NCI-H510A (cell line): ENCODE data around the gene PRDM15.

Source experiments
- DNase-seq: peaks from one replicate; lab custom pipeline; 2025; lab: John Stamatoyannopoulos, UW

The PRDM15 gene

DNA sequence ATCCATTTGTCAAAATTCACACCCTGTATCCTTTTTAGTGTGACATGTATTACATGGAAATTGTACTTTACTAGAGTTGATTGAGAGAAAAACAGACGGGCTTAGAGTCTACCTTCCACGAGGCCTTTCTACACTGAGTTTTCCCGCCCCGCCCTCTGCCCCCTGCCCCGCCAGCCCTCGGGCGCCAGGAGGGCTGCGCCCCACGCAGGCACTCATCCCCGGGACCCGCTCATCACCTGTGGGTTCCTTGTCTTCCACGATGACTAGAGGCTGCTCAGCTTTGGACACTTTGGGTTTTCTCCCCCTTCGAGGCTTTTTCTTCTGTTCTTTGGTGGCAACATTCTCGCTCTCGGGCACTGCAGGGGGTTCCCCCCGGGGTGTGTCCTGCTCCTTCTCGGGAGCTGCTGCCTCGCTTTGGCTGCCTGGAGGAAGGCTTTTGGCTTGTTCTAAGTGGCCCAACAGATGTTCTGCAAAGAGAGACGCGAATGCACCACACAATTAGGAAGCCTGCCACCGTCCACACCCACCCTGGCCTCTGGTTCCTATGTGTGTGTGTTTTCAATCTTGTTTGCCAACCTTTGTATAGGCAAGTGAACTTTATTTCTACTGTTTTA, 39.6 kb downstream of the PRDM15 start:
- DNase-seq = no peak

DNA sequence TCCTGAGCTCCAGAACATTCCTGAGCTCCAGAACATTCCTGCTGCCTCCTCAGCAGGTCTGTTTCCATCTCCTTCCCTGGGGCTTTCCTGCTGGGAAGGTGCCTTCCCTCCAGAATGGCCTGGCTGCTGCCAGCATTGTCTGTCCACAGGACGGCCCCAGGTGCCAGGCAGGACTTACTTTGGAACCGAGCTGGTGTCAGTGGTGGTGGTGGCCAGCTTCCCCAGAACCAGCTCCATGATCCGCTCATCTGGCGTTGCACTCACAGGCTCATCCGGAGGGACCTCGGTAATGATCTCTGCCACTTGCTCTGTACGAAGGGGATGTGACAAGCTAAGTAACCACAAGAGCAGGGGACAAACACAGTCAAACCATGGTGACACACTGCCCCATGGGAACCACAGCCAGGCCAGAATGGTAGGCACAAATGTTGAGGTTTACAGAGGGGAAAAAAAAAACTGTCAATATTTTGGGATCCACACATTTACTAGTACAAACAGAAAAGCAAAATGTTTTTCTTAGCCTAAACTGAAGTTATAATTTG, 41.3 kb downstream of the PRDM15 start:
- no peak for DNase-seq

DNA sequence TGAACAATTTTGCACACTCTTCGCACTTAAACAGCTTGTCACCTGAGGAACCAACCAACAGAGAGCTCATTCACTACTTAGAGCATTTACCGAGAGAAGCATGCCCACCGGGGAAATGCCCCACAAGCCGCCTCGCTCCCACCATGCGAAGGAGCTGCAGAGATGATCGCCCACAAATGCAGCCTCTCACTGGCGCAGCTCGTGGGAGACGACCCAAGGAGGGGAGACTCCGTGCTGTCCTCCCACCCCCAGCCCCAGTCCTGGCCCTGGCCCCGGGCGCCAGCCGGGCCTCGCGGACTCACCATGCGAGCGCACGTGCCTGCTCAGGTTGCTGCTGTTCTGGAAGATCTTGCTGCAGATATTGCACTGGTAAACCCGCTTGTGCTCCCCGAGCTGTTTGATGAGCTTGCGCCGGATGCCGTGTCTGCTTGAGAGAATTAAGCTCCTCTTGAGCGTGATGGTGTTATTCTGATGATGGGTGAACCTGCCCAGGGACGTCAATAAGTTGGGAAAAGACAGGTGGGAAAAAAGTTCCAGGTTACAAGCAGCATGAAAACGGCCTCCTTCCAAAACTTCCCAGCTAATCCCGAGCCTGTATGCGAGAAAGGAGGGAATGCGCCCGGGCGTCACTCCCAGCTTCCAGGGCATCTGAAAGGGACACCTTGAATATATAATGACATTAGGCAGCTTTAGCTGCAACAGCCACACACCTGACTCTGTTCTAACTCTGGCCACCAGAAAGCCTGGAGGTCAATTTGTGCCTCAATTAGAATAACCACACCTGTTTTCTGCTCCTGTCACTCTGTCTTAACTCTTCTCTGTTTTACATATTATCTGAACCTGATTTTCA, 42.8 kb downstream of the PRDM15 start:
- no peak for DNase-seq

DNA sequence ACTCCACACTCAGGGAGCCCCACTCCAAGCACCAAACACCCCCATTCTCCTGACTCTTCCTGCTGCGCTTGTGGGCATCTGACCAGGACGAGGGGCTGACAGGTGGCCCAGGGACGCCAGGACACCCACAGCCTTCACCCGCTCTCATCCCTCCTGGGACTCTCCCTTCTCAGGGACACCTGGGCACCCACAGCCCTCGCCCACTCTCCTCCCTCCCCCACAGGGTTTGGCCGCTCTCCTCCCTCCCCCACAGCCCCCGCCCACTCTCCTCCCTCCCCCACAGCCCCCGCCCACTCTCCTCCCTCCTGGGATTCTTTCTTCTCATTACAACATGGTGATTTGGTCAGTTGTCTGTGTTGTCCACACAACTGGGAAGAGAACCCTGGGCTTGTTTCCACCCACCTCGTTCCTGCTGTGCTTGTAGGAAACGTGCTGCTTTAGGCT, 43.4 kb downstream of the PRDM15 start:
- DNase-seq = no peak

DNA sequence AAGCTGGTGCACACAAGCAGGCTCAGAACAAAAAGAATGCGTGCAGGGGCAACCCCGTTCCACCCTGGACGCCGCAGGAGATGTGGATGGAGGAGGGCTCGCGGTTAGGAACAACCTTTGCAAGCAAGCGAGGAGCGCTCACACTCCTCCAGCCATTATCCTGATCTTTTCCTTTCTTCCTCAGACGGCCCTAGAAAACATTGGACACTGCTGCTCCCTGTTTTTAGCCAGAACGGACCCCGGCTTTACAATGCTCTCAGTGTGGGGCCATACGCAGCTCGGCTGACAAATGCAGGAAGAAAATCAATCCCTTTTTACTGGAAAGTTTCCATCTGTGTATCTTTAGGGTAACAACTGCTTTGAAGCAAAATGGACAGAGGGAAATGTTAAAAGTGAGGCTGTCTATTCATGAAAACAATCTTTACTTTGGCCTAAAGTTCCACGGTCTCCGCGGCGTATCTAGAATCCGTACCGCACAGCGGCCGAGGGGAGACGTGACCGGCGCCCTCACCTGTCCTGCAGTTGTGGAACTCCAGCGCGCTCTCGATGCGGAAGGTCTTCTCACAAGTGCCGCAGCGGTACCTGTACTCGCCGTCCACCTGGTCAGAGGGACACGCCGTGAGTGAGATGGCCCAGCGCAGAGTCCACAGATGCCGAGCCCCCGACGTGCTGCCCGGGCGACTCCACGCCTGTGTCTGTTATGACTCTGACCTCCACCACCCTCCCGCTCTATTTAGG, 44.0 kb downstream of the PRDM15 start:
- DNase-seq = no peak

DNA sequence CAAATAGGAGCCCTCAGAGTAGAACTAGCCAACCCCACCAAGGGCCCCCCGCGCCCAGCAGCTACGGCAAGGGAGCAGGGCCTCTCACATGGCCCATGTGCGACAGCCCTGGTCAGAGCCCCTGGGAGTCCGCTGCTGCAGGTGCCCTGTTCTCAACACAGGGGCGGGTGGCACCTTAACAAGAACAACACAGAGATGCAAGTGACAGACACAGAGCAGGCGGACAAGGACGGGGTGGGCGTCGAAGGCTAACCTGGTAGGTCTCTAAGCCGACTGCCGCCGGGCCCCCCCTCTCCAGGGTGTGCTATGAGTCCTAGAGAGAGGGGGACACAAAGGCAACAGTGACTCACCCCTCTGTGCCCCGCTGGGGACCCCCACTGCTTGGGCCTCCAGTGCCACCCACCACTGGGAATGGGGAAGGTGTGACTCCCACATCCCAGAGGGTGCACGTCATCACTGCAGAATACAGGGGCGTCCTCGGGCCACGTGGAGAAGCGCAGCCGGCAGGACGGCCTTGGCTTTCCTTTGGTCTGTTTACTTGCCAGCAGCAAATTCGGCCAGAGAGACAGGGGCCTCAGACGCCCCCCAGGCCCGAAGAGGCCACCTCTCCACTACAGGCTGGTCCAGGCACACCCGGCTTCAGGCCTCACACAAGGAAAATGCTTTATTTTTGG, 44.8 kb downstream of the PRDM15 start:
- no peak for DNase-seq

DNA sequence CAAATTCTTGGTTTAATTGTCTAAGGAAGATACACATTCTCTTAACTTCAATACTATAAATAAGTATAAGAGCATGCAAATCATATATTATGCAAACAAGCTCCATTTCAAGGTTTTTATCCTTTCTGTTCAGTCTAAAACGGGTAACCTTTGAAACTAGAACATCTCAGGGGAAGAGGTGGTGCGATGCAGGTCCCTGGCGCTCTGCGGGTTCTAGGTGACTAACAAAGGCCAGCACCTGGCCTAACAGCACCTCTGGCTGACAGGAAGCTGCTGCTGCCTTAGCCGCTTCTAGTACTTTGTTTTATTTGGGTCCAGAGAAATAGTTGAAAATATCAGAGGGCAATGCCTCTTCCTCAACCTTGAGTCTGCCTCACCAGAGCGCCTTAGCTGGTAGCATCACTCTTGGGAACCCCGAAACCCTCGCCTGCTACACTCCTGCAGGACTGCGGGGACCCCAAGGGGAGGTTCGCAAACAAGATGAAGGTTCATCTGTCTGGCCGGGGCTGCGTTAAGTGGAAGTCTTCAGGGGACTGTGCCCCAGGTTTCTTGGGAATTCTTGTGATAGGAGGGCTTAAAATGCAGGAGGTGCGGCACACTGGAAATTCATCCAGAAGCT, 45.5 kb downstream of the PRDM15 start:
- DNase-seq = no peak

DNA sequence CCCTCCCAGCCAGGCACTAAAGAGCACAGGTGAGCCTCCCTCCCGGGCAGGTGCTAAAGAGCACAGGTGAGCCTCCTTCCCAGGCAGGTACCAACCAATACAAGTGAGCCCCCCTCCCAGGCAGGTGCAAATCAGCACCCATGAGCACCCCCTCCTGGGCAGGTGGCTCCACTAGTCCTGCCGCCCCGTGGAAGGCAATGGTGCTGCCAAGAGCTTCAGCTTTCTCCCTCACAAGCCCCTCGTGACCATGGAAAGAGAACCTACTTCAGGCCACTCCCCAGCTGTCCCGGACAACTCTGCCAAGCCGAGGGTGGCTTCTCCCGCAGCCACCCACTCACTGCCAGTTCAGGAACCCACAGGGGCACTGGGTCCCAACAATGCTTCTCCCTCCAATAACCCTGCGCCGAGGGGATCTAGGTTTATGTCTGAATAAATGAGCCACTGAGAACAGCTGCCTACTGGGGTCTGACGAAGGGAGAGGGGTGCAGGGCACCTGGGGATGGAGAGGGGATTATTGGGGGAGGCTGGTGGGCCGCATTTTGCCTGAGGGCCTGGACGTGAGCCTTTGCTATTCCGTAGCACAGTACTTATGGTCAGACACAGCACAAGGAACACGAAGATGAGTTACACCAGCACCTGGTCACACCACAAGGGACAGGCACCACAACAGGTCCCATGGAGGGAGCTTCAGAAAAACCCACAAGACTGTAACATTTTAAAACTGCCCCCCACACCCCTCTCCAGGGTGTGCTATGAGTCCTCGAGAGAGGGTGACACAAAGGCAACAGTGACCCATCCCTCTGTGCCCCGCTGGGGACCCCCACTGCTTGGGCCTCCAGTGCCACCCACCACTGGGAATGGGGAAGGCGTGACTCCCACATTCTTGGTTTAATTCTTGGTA, 46.3 kb downstream of the PRDM15 start:
- DNase-seq = peak; percentile 78

DNA sequence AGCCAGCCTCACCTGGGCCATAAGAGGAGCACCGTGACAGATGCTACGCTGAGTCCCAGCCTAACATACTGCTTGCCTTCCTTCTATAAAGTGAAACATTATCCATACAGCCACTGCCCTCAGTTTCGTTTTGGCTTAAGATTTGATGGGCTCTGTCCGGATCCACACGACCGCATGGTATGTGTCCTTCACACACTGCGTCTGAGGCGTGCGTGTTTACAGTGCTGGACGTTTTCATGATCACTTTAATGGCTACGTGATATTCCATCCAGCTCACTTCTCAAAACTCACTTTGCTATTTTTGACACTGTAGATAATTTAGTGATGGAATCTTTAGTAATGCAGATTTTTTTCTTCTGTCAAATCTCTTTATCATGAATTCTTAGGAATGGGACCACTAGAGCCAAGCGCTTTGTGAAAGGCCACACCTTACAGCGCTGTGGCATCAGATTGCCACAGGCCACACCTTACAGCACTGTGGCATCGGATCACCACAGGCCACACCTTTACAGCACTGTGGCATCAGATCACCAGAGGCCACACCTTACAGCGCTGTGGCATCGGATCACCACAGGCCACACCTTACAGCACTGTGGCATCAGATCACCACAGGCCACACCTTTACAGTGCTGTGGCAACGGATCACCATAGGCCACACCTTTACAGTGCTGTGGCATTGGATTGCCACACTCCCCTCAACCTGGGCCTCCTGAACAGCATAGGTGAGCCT, 47.1 kb downstream of the PRDM15 start:
- no peak for DNase-seq

DNA sequence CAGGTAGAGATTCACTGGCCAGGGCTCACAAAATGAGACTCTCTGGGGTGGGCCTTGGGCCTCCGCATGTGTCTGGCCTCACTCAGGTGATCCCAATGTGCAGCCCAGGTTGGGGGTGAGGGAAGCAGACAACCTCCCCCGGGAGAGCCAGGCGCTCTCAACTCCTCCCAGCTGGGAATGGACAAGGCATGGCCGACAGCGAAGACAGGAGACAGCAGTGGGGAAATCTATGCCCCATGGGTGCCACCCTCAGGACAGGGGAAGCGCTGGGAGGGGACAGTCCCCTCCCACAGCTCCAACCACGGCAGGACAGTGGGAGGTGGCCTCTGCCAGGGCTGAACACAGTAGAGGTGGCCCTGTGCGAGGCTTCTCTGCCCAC, 47.7 kb downstream of the PRDM15 start:
- DNase-seq = no peak

DNA sequence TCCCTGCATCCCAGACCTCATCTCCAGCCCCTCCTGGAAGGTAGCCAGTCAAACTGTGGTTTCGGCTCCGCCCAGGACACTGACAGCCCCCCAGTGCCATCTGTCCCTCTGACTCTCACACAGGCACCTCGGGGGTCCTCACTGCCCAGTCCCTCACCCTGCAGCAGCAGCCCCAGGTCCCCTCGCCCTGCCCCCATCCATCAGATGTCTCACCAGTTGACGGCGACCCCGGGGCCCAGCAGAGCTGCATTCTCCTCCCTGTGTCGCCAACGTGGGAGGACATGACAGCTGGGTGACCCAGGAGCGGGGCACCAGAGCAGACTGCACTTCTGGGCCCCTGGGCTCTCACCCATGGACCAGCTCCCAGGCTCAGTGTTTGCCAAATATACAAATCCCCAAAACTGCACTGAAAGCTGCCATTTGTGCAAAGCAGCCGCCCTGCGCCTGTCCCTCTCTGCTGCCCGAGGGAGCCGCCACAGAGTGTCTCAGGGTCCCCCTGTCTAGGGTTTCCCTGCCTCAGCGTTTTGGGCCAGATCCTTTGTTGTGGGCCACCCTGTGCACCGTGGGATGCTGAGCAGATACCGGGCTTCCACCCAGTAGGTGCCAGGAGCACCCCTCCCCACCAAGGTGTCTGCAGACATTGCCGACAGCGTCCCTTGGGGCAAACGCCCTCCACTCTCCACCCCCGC, 48.2 kb downstream of the PRDM15 start:
- no peak for DNase-seq

DNA sequence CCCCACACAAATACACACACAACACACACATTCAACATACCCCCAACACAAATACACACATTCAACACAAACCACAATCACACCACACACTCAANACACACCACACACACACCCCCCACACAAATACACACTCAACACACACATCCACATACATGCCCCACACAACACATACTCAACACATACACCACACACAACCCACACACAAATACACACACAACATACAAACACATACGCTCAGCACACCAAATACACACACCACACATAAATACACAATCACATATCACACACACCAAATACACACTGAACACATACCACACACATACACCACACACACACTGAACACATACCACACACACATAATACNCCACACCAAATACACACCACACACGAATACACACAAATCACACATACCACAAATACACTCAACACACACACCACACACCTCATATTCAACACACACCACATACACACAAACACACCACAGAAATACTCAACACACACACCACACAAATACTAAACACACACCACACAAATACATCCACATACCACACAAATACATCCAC, 48.9 kb downstream of the PRDM15 start:
- no peak for DNase-seq

DNA sequence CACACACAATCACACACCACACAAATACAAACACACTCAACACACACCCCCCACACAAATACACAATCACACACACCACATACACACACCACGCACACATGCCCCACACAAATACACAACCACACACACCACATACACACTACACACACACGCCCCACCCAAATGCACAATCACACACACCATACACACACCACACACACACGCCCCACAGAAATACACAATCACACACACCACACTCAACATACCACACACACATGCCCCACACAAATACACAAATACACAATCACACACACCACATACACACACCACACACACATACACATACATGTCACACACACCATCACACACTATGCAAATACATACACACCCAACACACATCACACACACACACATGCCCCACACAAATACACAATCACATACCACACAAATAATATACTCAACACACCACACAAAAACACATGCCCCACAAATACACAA, 50.2 kb downstream of the PRDM15 start:
- no peak for DNase-seq

DNA sequence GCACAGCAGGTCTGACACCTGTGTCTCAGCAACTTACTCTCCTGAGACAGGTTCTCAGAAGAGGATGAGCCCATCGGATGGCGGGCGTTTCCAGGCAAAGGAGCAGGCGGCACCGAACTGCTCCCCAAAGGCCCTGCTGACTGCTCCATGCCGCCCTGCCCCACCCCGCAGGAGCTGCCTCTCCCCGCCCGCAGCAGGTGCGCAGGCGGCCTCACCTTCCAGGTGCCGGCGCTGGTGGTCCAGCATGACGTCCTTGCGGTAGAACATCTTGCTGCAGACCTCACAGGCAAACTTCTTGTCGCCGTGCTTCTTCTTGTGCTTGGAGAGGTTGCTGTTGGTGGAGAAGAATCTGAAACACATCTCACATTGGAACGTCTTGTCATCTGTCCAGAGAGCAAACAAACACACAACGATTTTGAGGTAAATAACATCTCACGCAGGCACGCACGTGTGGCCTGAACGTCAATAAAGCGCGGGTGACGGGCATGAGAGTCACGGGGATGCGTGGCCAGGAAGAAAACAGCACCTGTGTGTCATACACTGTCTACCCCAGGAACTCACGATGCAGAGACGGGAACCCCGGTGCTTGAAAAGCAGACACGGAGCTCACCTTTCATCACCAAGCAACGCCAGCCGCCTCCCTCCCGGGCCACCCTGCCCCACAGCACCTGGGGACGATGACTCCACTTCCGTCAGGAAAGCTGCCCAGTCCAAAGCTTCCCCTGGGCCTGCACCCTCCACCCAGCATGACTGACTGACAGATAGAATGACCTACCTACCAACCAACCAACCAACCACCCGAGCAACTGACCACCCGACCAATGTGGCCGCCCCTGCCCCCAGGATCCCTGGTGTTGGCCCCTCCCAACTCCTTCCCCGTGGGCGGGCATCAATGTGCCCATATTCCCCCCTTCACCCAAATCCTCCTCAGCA, 50.9 kb downstream of the PRDM15 start:
- peak; percentile 88 for DNase-seq

DNA sequence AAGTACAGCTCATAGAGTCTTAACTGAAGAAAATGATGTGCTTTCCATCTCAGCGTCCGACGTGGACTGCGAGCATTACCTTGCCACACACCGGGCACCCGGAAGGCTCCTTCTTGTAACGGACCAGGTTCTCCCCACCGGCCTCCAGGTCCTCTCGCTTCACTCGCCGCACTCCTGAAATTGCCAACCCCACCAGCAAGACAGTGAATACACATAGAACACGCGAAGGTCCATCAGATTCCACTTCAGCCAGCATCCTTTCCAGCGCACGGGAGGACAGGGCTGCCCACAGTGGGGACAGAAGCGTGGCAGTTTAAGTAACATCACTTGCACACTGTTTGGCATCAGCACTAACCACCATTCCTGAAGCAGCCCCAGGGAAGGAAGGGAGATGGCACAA, 53.3 kb downstream of the PRDM15 start:
- DNase-seq = no peak

DNA sequence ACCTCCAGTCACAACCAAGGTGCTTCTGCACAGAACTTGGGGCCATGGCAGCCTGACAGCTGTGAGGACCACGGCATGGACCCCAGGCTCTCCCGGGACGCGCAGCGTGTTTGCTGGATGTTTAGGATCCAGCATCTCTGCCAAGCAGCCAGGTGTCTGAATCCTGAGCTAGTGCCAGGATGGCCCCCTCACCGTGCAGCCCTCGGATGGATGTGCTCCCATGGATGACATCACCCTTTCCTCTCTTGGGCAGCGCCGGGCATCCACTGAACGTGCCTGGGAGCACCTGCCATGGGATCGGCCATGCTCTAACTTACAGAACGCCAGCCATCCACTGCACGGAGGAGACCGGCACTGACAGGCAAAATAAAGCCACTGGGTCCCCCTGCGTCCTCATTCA, 53.9 kb downstream of the PRDM15 start:
- peak; percentile 33 for DNase-seq

DNA sequence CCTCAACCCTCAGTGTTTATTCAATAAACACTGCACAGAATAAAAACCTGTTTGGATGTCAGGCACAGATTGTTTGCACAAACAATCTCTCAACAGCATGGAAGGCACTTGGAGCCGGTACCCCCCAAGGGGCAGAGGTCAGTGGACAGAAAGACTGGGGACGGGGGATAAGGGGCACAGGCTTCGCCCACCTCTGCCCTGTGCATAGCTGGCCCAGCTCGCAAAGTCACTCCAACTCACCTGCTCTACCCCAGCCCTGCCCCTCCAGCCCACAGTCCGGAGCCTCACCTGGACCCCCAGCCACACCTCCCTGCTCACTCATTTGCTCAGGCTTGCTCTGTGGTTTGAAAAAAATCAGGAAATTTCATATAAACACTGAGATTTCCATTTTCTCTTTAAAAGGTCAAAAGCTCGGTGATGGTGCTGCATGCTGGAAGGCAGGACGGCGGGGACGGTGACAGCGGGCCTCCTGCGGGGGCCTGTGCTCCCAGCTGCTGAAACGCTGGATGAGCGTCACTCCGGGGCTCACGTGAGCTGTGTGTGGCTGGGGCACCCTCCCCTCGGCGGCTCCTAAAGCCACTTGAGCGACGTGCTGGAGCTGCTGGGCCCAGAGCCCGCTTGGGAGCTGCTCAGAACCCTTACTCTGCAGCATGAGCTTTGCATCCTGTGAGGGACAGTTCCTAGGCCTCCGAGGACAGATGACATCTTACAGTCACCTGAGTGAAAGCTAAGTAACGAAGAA, 54.5 kb downstream of the PRDM15 start:
- no peak for DNase-seq
